H1 (cell line): ENCODE data around the gene ZBTB16. TPM values are rescaled to one million over a fixed set of nuclear protein-coding genes. Genes with fewer than 3 reads are reported as not detected.

ENCODE experiments used
- CTCF ChIA-PET: fragments of 300-600 bp; sonication (Branson Sonifier 250); formaldehyde crosslinking; loops from one replicate; lab custom pipeline; 2021; ENCODE audit not compliant: partially characterized antibody; lab: Charles Lee
- POLR2A ChIA-PET: fragments of 300-600 bp; sonication (Branson Sonifier 250); formaldehyde crosslinking; loops from one replicate; lab custom pipeline; 2021; ENCODE audit warnings: inconsistent platforms; ENCODE audit not compliant: partially characterized antibody; lab: Charles Lee
- DNase-seq, 2 experiments: peaks; one replicate each; pipeline versions ENCODE4 v3.0.0 to v3.0.0-alpha.2; 2010 to 2022; ENCODE audit warnings: low spot score in 2 of 2, low read depth in 1 of 2, mixed read lengths in 1 of 2
- FAIRE-seq: peaks from 2 replicates; lab custom pipeline; 2011; peaks lifted over from hg19 to GRCh38; lab: Jason Lieb, UNC
- H2AFZ ChIP-seq: 2 replicates; pipeline ENCODE4 v1.8.1; 2012; ENCODE audit warnings: low read length, inconsistent platforms
- H2AK5ac ChIP-seq: 2 replicates; pipeline ENCODE4 v1.6.1; 2013; ENCODE audit warnings: low read depth, low read length
- H2BK120ac ChIP-seq: replicated peaks from 2 replicates; pipeline ENCODE3; 2013; ENCODE audit warnings: low read depth, low read length, inconsistent platforms
- H2BK12ac ChIP-seq: 2 replicates; pipeline ENCODE4 v1.6.1; 2013; ENCODE audit warnings: low read depth, low read length
- H2BK15ac ChIP-seq: 2 replicates; pipeline ENCODE4 v1.6.1; 2013; ENCODE audit warnings: low read length
- H2BK20ac ChIP-seq: 2 replicates; pipeline ENCODE4 v1.6.1; 2013; ENCODE audit warnings: low read length
- H2BK5ac ChIP-seq: 2 replicates; pipeline ENCODE4 v1.6.1; 2013; ENCODE audit warnings: low read depth, low read length
- H3K14ac ChIP-seq: 2 replicates; pipeline ENCODE4 v1.6.1; 2013; ENCODE audit warnings: inconsistent platforms; ENCODE audit not compliant: insufficient read length
- H3K18ac ChIP-seq: 2 replicates; pipeline ENCODE4 v1.6.1; 2013; ENCODE audit warnings: low read length; ENCODE audit errors: extremely low read depth
- H3K23ac ChIP-seq: 2 replicates; pipeline ENCODE4 v1.6.1; 2013; ENCODE audit warnings: inconsistent platforms; ENCODE audit not compliant: insufficient read length
- H3K23me2 ChIP-seq: 2 replicates; pipeline ENCODE4 v1.6.1; 2013; ENCODE audit warnings: low read depth, low read length
- H3K27ac ChIP-seq: 2 replicates; pipeline ENCODE4 v1.6.1; 2011; ENCODE audit warnings: low read depth, low read length, inconsistent platforms
- H3K27me3 ChIP-seq, 4 experiments: replicated peaks in 1 of 4; 1 replicate in 1 of 4; 2 replicates in 3 of 4; pipeline versions ENCODE4 v1.6.1 to v1.8.1; 2011 to 2013; ENCODE audit warnings: low read length in 3 of 4, mild to moderate bottlenecking in 3 of 4, inconsistent platforms in 2 of 4, mixed read lengths in 2 of 4, moderate library complexity in 1 of 4; ENCODE audit not compliant: control insufficient read depth in 3 of 4, insufficient read depth in 3 of 4; ENCODE audit errors: extremely low read depth in 1 of 4
- H3K36me3 ChIP-seq, 4 experiments: 2 replicates each; pipeline versions ENCODE4 v1.6.1 to v1.8.1; 2011 to 2013; ENCODE audit warnings: mild to moderate bottlenecking in 4 of 4, low read length in 3 of 4, moderate library complexity in 2 of 4, control low read depth in 1 of 4, inconsistent platforms in 1 of 4; ENCODE audit not compliant: insufficient read depth in 4 of 4, control insufficient read depth in 2 of 4
- H3K4ac ChIP-seq: replicated peaks from 2 replicates; pipeline ENCODE3; 2013; ENCODE audit warnings: low read length, low read depth, mixed read lengths, inconsistent platforms; ENCODE audit not compliant: insufficient read length
- H3K4me1 ChIP-seq, 4 experiments: replicated peaks in 1 of 4; 1 replicate in 1 of 4; 2 replicates in 3 of 4; pipeline versions ENCODE4 v1.6.1 to v1.8.1; 2011 to 2013; ENCODE audit warnings: low read length in 3 of 4, inconsistent platforms in 2 of 4, mixed read lengths in 1 of 4; ENCODE audit not compliant: insufficient read depth in 4 of 4, control insufficient read depth in 3 of 4
- H3K4me2 ChIP-seq, 2 experiments: 2 replicates each; pipeline versions ENCODE4 v1.6.1 to v1.8.1; 2011 to 2013; ENCODE audit warnings: low read depth in 2 of 2, low read length in 2 of 2, control low read depth in 1 of 2, inconsistent platforms in 1 of 2, mild to moderate bottlenecking in 1 of 2; ENCODE audit not compliant: insufficient read depth in 1 of 2
- H3K4me3 ChIP-seq, 4 experiments: fragments of 200-600, 300-600 bp in 1 of 4; sonication (generic), shearing (Covaris generic), sonication (Bioruptor Twin) in 1 of 4; 2 replicates each; pipeline versions ENCODE4 v1.5.1 to v1.8.1; 2011 to 2016; ENCODE audit warnings: low read length in 4 of 4, low read depth in 3 of 4, control low read depth in 2 of 4, inconsistent platforms in 2 of 4, mild to moderate bottlenecking in 2 of 4, mixed read lengths in 1 of 4, moderate library complexity in 1 of 4; ENCODE audit not compliant: insufficient read depth in 2 of 4; ENCODE audit errors: extremely low read depth in 1 of 4
- H3K56ac ChIP-seq: replicated peaks from 2 replicates; pipeline ENCODE3; 2013; ENCODE audit warnings: low read depth, mild to moderate bottlenecking, mixed read lengths, low read length, inconsistent platforms; ENCODE audit not compliant: insufficient read length
- H3K79me1 ChIP-seq: 2 replicates; pipeline ENCODE4 v1.6.1; 2013; ENCODE audit warnings: low read depth, low read length, control low read depth
- H3K79me2 ChIP-seq, 2 experiments: 2 replicates each; pipeline versions ENCODE4 v1.6.1 to v1.8.1; 2012 to 2013; ENCODE audit warnings: low read length in 2 of 2, mild to moderate bottlenecking in 2 of 2, inconsistent platforms in 1 of 2; ENCODE audit not compliant: insufficient read depth in 2 of 2, control insufficient read depth in 1 of 2
- H3K9ac ChIP-seq, 4 experiments: replicated peaks in 1 of 4; 1 replicate in 1 of 4; 2 replicates in 3 of 4; pipeline versions ENCODE4 v1.6.1 to v1.8.1; 2011 to 2013; ENCODE audit warnings: low read depth in 3 of 4, low read length in 3 of 4, control low read depth in 2 of 4, mild to moderate bottlenecking in 2 of 4, moderate library complexity in 2 of 4, inconsistent platforms in 1 of 4; ENCODE audit errors: extremely low read depth in 1 of 4
- H3K9me3 ChIP-seq, 2 experiments: 2 replicates each; pipeline versions ENCODE4 v1.6.1 to v1.8.1; 2012 to 2013; ENCODE audit warnings: mild to moderate bottlenecking in 2 of 2, moderate library complexity in 2 of 2, control low read depth in 1 of 2, inconsistent platforms in 1 of 2, low read depth in 1 of 2, low read length in 1 of 2, mixed read lengths in 1 of 2; ENCODE audit not compliant: insufficient read depth in 2 of 2
- H4K20me1 ChIP-seq, 2 experiments: replicated peaks in 1 of 2; 2 replicates each; pipeline versions ENCODE3 to v1.8.1; 2011 to 2013; ENCODE audit warnings: inconsistent platforms in 2 of 2, low read length in 2 of 2, mild to moderate bottlenecking in 1 of 2; ENCODE audit not compliant: insufficient read depth in 2 of 2, control insufficient read depth in 1 of 2
- H4K5ac ChIP-seq: 2 replicates; pipeline ENCODE4 v1.6.1; 2013; ENCODE audit warnings: low read length, low read depth, mixed read lengths, inconsistent platforms; ENCODE audit not compliant: insufficient read length
- H4K8ac ChIP-seq: 2 replicates; pipeline ENCODE4 v1.8.0; 2013; ENCODE audit warnings: mild to moderate bottlenecking, moderate library complexity, low read length, inconsistent platforms; ENCODE audit not compliant: insufficient read depth; ENCODE audit errors: extremely low read depth
- H4K91ac ChIP-seq: replicated peaks from 2 replicates; pipeline ENCODE3; 2013; ENCODE audit warnings: low read length, mixed read lengths, inconsistent platforms; ENCODE audit not compliant: insufficient read length
- BCL11A ChIP-seq, 2 experiments: IDR thresholded peaks; one replicate each; pipeline ENCODE4 v1.6.1; 2011; ENCODE audit warnings: low read depth in 2 of 2, low read length in 2 of 2, mild to moderate bottlenecking in 2 of 2
- CTCF ChIP-seq, 3 experiments: IDR thresholded peaks; 1 replicate in 2 of 3; 2 replicates in 1 of 3; pipeline versions ENCODE4 v1.5.1 to v1.6.1; 2011; ENCODE audit warnings: low read length in 3 of 3, mild to moderate bottlenecking in 3 of 3, inconsistent platforms in 2 of 3, low read depth in 1 of 3, moderate library complexity in 1 of 3; ENCODE audit not compliant: insufficient read depth in 1 of 3; ENCODE audit errors: control extremely low read depth in 1 of 3
- GABPA ChIP-seq: IDR thresholded peaks from 2 replicates; pipeline ENCODE4 v1.6.1; 2011; ENCODE audit warnings: mild to moderate bottlenecking, low read length, moderate library complexity, borderline replicate concordance; ENCODE audit not compliant: insufficient read depth
- JUND ChIP-seq: IDR thresholded peaks from 2 replicates; pipeline ENCODE4 v1.6.1; 2011; ENCODE audit warnings: mild to moderate bottlenecking, improper control_type of control experiment, low read length
- MAFK ChIP-seq: IDR thresholded peaks from 2 replicates; pipeline ENCODE4 v1.6.1; 2012; ENCODE audit warnings: low read depth, mild to moderate bottlenecking, improper control_type of control experiment, low read length
- NANOG ChIP-seq: IDR thresholded peaks from 2 replicates; pipeline ENCODE4 v1.6.1; 2011; ENCODE audit warnings: low read length, low read depth, mild to moderate bottlenecking, inconsistent platforms; ENCODE audit not compliant: insufficient read depth, poor library complexity, severe bottlenecking
- RAD21 ChIP-seq, 2 experiments: IDR thresholded peaks in 1 of 2; conservative IDR thresholded peaks in 1 of 2; 2 replicates each; pipeline ENCODE4 v1.6.1; 2011; ENCODE audit warnings: low read depth in 2 of 2, low read length in 2 of 2, improper control_type of control experiment in 1 of 2, inconsistent platforms in 1 of 2, mild to moderate bottlenecking in 1 of 2, moderate library complexity in 1 of 2
- RBBP5 ChIP-seq: IDR thresholded peaks from 2 replicates; pipeline ENCODE4 v1.7.1; 2012; ENCODE audit warnings: low read depth, mild to moderate bottlenecking, inconsistent platforms, low read length, moderate library complexity, borderline replicate concordance
- SRF ChIP-seq: IDR thresholded peaks from 2 replicates; pipeline ENCODE4 v1.6.1; 2011; ENCODE audit warnings: mild to moderate bottlenecking, low read depth, low read length, moderate library complexity
- SUZ12 ChIP-seq: fragments of 200-600 bp; sonication (generic); IDR thresholded peaks from 2 replicates; pipeline ENCODE4 v1.6.1; 2012; ENCODE audit warnings: mild to moderate bottlenecking, inconsistent platforms, low read length, moderate library complexity, mixed read lengths
- TBP ChIP-seq: IDR thresholded peaks from 2 replicates; pipeline ENCODE4 v1.6.1; 2011; ENCODE audit warnings: low read depth, low read length, improper control_type of control experiment
- TEAD4 ChIP-seq: IDR thresholded peaks from 2 replicates; pipeline ENCODE4 v1.6.1; 2012; ENCODE audit warnings: low read depth, low read length, inconsistent platforms, mixed read lengths
- WGBS, 2 experiments: shearing (Covaris generic) in 1 of 2; methylation state at CpG; one replicate each; pipeline versions ENCODE4 v1.1.6 to v1.1.7; 2013 to 2015; ENCODE audit warnings: low lambda C conversion rate in 2 of 2, mixed read lengths in 2 of 2, inconsistent platforms in 1 of 2, low coverage in 1 of 2, missing lambda C conversion rate in 1 of 2; ENCODE audit not compliant: insufficient replicate concordance in 2 of 2, insufficient coverage in 1 of 2, insufficient read length in 1 of 2; ENCODE audit errors: extremely low coverage in 1 of 2, missing lambda C conversion rate in 1 of 2; 5-methylcytosine and 5-hydroxymethylcytosine counted together
- polyA plus RNA-seq, 7 experiments: library from polyadenylated mRNA; depleted of rRNA in 3 of 7; stranded (reverse) in 5 of 7; unstranded in 2 of 7; fragments of >200 nt in 5 of 7; fragments of 200-250 nt in 2 of 7; gene quantifications; 1 replicate in 5 of 7; 2 replicates in 1 of 7; 4 replicates in 1 of 7; pipeline versions ENCODE4 v1.2.1 to v1.2.3, GENCODE V29; 2011 to 2013; ENCODE audit warnings: missing spikeins in 2 of 7, mixed read lengths in 2 of 7
- total RNA-seq: library from RNA; stranded (reverse); fragmentation: NEBNext Ultra II Directional; extraction: Animal tissue kit (Norgen Biotek cat#: 25700); gene quantifications from 2 replicates; pipeline ENCODE4 v1.2.1, GENCODE V29; 2021

ZBTB16 gene
- total and polyA plus RNA-seq, 2 of the 8 experiments (the other 6 are each of a cell fraction or from before 2014, with no cell fraction given) = 0.12 to 0.61 TPM

GRCh38 chr11:114287154-114287553, 227.6 kb downstream of the ZBTB16 start:
- H3K9me3 ChIP-seq = no peaks in the 10 kb centered on the region
- no peak overlapping the region for H3K23ac ChIP-seq
- no peaks in the 10 kb centered on the region for H3K36me3 ChIP-seq
- no peak overlapping the region for H2AFZ ChIP-seq
- H4K8ac ChIP-seq = no peak overlapping the region
- no peak overlapping the region for H2BK12ac ChIP-seq
- ChIA-PET CTCF (no interaction called here), POLR2A (no interaction called here)
- H2BK20ac ChIP-seq = no peak overlapping the region
- H3K4me1 ChIP-seq = no peaks in the 10 kb centered on the region
- H3K79me1 ChIP-seq = no peaks in the 10 kb centered on the region
- DNase-seq (no peak), FAIRE-seq (no peak)
- H2BK15ac ChIP-seq = no peak overlapping the region
- H3K4me3 ChIP-seq = no peak overlapping the region
- H3K4ac ChIP-seq = no peak overlapping the region
- H3K18ac ChIP-seq = no peak overlapping the region
- no peak overlapping the region for H4K91ac ChIP-seq
- 94% methylated on average over 2 of the region's 2 CpGs; no CpG with 5 or more reads in 1 of the 2 experiments for WGBS, 2 experiments
- H3K79me2 ChIP-seq = no peaks in the 10 kb centered on the region
- no peak overlapping the region for H2BK120ac ChIP-seq
- H3K27ac ChIP-seq = no peak overlapping the region
- no peaks in the 10 kb centered on the region for H4K20me1 ChIP-seq
- H4K5ac ChIP-seq = no peak overlapping the region
- no peak overlapping the region for H3K56ac ChIP-seq
- H2BK5ac ChIP-seq = no peak overlapping the region
- no peak overlapping the region for H3K4me2 ChIP-seq
- no peak overlapping the region for H2AK5ac ChIP-seq
- H3K14ac ChIP-seq = no peak overlapping the region
- no peaks in the 10 kb centered on the region for H3K27me3 ChIP-seq
- H3K23me2 ChIP-seq = no peaks in the 10 kb centered on the region
- H3K9ac ChIP-seq = no peak overlapping the region
- TF ChIP-seq RAD21 (IDR thresholded peaks at IDR 0.05 in 1 of 2, conservative IDR thresholded peaks at IDR 0.05 in 1 of 2; ENCODE audit: low read depth in 2 of 2, low read length in 2 of 2) (no peak), SRF (no peak), JUND (no peak), TEAD4 (no peak), MAFK (no peak), NANOG (no peak), GABPA (no peak), BCL11A (IDR thresholded peaks at IDR 0.05; ENCODE audit: low read depth in 2 of 2, low read length in 2 of 2) (no peak), TBP (no peak), RBBP5 (no peak), CTCF (IDR thresholded peaks at IDR 0.05; ENCODE audit: control extremely low read depth in 1 of 3, insufficient read depth in 1 of 3, low read depth in 1 of 3, low read length in 3 of 3) (no peak), SUZ12 (no peak)
